Body of pancreas (tissue), 4 donors: ENCODE measurements around the gene ASMTL. TPM values are rescaled to one million over a fixed set of nuclear protein-coding genes. Genes with fewer than 3 reads are reported as not detected.
A peak's percentile ranks its signal among the peaks of the same experiment; 100 is the strongest.

Experiments
- ATAC-seq: fragments of 150-250 bp; one replicate; pipeline ENCODE4 v1.9.1; 2016
- DNase-seq, 4 donors: peaks; one replicate each; pipeline ENCODE4 v3.0.0-alpha.2; 2019
- H3K27ac ChIP-seq, 4 donors: fragments of 200-600 bp; sonication (generic); 1 replicate in 3 of 4; 2 replicates in 1 of 4; pipeline versions ENCODE4 v1.5.1 to v1.6.1; 2016 to 2019; ENCODE audit warnings: mild to moderate bottlenecking in 1 of 4, mixed read lengths in 1 of 4, moderate library complexity in 1 of 4
- H3K27me3 ChIP-seq, 2 donors: fragments of 200-600 bp; sonication (generic); one replicate each; pipeline ENCODE4 v1.6.0; 2016; ENCODE audit warnings: mild to moderate bottlenecking in 1 of 2
- H3K36me3 ChIP-seq, 2 donors: fragments of 200-600 bp; sonication (generic); replicated peaks in 1 of 2; 2 replicates each; pipeline ENCODE4 v1.5.1; 2016; ENCODE audit warnings: low read depth in 2 of 2; ENCODE audit not compliant: insufficient read depth in 1 of 2
- H3K4me1 ChIP-seq: fragments of 200-600 bp; sonication (generic); one replicate; pipeline ENCODE4 v1.6.0; 2016
- H3K4me3 ChIP-seq, 2 donors: fragments of 200-600 bp; sonication (generic); 1 replicate in 1 of 2; 2 replicates in 1 of 2; pipeline ENCODE4 v1.5.1; 2016 to 2019
- H3K9me3 ChIP-seq, 3 donors: fragments of 200-600 bp; sonication (generic); 1 replicate in 2 of 3; 2 replicates in 1 of 3; pipeline ENCODE4 v1.5.1; 2016
- POLR2A ChIP-seq, 3 donors: fragments of 450-650 bp; IDR thresholded peaks; one replicate each; pipeline ENCODE4 v1.6.1; 2016; ENCODE audit warnings: antibody characterized with exemption in 3 of 3, mild to moderate bottlenecking in 2 of 3
- WGBS, 2 donors: methylation state at CpG; one replicate each; pipeline ENCODE4 v1.1.5; 2017; 5-methylcytosine and 5-hydroxymethylcytosine counted together
- intact Hi-C: fragments of 100-400 bp; cut with DNase I; formaldehyde crosslinking; loops from one replicate; pipeline ENCODE4 v1.15.1; 2023
- total RNA-seq, 2 donors: library from RNA; depleted of rRNA; stranded (reverse); fragments of >200 nt; gene quantifications; one replicate each; pipeline ENCODE4 v1.1.0, GENCODE V29; 2016
- TF ChIP-seq, protein P1 (sequence below), 7 experiments: fragments of 450-650 bp in 4 of 7; fragments of 200-600 bp in 3 of 7; sonication (generic) in 3 of 7; IDR thresholded peaks; one replicate each; pipeline ENCODE4 v1.5.1; 2016 to 2019; ENCODE audit warnings: antibody characterized with exemption in 7 of 7

The ASMTL gene
- total RNA-seq, 2 donors from 2014 or later: 16.5 to 18.9 TPM

DNA sequence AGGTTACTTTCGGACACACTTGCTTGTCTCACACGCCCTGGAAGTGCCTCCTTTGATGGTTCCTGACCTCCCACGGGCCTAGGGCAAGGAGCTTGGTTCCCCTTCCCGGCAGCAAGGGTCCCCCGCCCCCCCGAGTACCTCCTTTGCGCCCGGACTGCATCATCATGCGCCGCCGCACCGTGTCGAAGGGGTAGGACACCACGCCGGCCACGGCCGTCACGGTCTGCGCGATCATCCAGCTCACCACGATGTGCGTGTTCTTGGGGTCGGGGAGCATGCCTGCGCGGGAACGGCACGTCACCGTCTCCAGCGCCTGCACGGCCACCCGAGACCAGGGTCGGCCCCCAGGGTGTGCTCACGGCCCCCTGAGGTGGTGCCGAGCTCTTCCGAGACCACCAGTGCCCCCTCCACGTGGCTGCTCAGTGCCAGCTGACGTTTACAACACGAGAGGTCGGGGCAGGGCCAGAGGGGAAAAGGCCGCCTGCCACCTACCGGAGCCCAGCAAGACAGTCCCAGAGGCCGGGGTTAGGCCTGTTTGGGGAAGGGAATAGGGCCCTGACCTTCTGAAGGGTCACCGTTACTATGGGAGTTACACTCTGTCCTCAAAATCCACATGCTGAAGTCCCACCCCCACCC, 65.5 kb downstream of the ASMTL start:
- no peak overlapping the region for H3K27ac ChIP-seq
- H3K27me3 ChIP-seq: no peaks in the 10 kb centered on the region
- H3K36me3 ChIP-seq: peaks cover 23 to 50% of the 10 kb centered on the region in 2 donors
- no peak for TF ChIP-seq POLR2A (IDR thresholded peaks at IDR 0.05)
- TF ChIP-seq, protein P1, sequence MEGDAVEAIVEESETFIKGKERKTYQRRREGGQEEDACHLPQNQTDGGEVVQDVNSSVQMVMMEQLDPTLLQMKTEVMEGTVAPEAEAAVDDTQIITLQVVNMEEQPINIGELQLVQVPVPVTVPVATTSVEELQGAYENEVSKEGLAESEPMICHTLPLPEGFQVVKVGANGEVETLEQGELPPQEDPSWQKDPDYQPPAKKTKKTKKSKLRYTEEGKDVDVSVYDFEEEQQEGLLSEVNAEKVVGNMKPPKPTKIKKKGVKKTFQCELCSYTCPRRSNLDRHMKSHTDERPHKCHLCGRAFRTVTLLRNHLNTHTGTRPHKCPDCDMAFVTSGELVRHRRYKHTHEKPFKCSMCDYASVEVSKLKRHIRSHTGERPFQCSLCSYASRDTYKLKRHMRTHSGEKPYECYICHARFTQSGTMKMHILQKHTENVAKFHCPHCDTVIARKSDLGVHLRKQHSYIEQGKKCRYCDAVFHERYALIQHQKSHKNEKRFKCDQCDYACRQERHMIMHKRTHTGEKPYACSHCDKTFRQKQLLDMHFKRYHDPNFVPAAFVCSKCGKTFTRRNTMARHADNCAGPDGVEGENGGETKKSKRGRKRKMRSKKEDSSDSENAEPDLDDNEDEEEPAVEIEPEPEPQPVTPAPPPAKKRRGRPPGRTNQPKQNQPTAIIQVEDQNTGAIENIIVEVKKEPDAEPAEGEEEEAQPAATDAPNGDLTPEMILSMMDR (IDR thresholded peaks at IDR 0.05): no peak
- H3K4me1 ChIP-seq: peaks cover 31% of the 10 kb centered on the region
- intact Hi-C loops: no loop called here
- no peak overlapping the region for H3K4me3 ChIP-seq
- 89 to 93% methylated on average over 14 to 21 of the region's 43 CpGs for WGBS, 2 donors
- no peak for ATAC-seq
- peak in 1 of 4 donors; percentile 16 for DNase-seq
- H3K9me3 ChIP-seq: no peaks in the 10 kb centered on the region

DNA sequence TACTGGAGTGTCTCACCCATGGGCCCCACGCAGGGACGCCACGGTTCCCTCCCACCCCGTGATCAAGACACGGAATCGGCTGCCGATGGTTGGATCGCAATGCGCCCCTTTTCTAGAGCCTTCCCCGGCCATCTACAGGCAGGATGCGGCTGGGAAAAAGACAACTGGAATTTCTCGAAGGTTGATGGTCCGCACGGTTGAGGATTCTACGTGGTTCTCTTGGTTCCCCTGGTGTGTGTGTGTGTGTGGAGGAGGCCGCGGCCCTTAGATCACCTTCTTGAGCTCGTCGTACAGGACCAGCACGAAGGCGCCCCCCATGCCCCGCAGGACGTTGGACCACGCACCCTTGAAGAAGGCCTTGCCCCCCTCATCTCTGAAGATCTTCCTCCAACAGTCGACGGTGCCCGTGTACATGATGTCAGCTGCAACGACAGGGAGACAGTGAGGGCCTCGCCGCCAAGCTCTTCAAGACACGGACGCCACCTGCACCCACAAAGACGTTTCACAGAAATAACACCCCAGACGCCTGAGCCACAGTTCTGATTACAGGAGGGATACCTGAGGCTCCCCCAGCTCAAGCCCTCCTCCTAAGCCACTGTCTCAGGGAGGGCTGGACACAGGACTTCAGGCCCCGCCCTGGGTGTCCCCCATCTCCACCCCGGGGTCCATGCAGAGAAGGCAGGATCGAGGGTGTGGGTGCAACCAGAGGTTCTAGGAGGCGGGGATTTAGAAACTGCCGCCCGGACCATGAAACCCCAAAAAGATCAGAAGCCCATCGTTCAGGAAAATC, 66.2 kb downstream of the ASMTL start:
- peak in 1 of 4 donors; percentile 17 for DNase-seq
- peaks cover 23 to 50% of the 10 kb centered on the region in 2 donors for H3K36me3 ChIP-seq
- intact Hi-C loops: no loop called here

DNA sequence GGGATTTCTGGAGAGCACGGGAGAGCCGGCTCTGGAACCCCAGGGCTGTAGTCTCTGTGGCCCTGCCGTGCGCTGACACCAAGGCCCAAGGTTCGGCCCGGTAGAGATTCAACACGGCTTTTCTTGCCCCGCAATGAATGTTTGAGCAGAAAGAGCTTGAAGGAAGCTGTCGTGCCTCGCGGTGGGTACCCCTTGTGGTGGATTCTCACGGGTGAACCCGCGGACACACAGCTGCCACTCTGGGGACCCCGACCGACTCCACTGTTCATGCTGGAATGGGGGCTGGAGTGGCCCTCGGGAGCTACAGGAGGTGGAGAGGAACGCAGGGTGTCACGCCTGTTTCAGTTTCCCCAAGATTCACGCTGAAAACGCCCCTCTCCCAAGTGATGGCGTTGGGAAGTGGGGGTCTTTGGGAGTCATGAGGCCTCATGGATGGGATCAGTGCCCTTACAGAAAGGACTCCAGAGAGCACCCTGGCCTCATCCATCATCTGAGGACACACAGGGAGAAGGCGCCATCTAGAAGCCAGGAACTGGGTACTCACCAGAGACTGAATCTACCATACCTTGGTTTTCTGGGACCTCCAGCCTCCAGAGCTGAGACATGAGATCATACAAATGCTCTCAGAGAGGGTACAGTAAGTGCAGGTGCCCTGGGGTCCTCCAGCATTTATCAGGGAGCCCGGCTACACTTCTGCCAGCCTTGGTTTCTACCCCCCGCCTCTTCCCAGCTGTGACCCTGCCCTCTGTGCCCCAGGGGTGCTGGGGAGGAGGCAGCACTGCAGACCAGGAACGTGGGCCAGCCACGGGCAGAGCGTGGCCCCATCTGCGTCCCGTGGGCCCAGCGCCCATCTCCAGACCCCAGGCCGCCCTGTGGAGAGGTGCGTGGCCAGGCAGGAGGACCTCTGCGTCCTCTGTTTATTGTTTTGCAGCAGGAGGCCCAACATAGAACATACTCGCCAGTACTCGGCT, 67.2 kb downstream of the ASMTL start:
- H3K36me3 ChIP-seq: peaks cover 23 to 50% of the 10 kb centered on the region in 2 donors
- ATAC-seq (no peak), DNase-seq (peak in 1 of 4 donors; percentile 6)

More for the DNA sequence above, 66.2 kb downstream of the ASMTL start:
- H3K27me3 ChIP-seq: no peaks in the 10 kb centered on the region
- no peak overlapping the region for H3K27ac ChIP-seq
- peaks cover 31% of the 10 kb centered on the region for H3K4me1 ChIP-seq
- TF ChIP-seq, protein P1 (IDR thresholded peaks at IDR 0.05): no peak
- TF ChIP-seq POLR2A (IDR thresholded peaks at IDR 0.05): no peak
- WGBS, 2 donors: 93 to 96% methylated on average over 24 to 41 of the region's 41 CpGs
- H3K9me3 ChIP-seq: no peaks in the 10 kb centered on the region
- no peak for ATAC-seq
- H3K4me3 ChIP-seq: no peak overlapping the region

DNA sequence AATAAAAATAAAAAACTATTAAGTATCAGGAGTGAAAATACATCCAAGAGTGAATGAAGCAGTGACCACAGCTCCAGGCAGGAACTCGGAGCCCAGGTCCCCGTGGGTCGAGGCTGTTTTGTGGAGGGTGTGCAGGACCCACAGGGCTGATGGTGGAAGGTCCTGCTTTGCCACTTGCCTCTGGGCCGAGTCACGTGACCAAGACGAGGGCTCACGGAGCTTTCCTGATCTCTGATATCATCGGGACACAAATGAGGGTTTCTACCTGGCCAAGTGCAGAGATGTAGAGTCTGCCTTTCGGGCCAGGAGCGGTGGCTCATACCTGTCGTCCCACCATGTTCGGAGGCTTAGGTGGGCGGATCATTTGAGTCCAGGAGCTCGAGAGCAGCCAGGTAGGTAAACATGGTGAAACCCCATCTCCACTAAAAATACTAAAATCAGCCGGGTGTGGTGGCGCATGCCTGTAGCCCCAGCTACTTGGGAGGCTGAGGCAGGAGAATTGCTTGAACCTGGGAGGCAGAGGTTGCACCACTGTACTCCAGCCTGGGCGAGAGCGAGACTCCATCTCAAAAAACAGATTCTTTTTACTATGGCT, 68.0 kb downstream of the ASMTL start:
- H3K36me3 ChIP-seq: peaks cover 23 to 48% of the 10 kb centered on the region in 2 donors
- TF ChIP-seq POLR2A (IDR thresholded peaks at IDR 0.05): no peak
- TF ChIP-seq, protein P1 (IDR thresholded peaks at IDR 0.05): no peak
- no peaks in the 10 kb centered on the region for H3K27me3 ChIP-seq
- no peaks in the 10 kb centered on the region for H3K9me3 ChIP-seq
- H3K27ac ChIP-seq: no peak overlapping the region
- 92 to 94% methylated on average over 15 to 18 of the region's 18 CpGs for WGBS, 2 donors
- H3K4me1 ChIP-seq: peaks cover 17% of the 10 kb centered on the region
- ATAC-seq (no peak), DNase-seq (no peak)
- H3K4me3 ChIP-seq: no peak overlapping the region
- intact Hi-C loops: no loop called here

More for the DNA sequence above, 67.2 kb downstream of the ASMTL start:
- H3K9me3 ChIP-seq: no peaks in the 10 kb centered on the region
- 94 to 95% methylated on average over 19 to 36 of the region's 36 CpGs for WGBS, 2 donors
- H3K4me3 ChIP-seq: no peak overlapping the region
- peaks cover 24% of the 10 kb centered on the region for H3K4me1 ChIP-seq
- intact Hi-C loops: no loop called here
- TF ChIP-seq POLR2A (IDR thresholded peaks at IDR 0.05): no peak
- TF ChIP-seq, protein P1 (IDR thresholded peaks at IDR 0.05): no peak
- H3K27me3 ChIP-seq: no peaks in the 10 kb centered on the region
- H3K27ac ChIP-seq: no peak overlapping the region
